ENCODE results near the gene UCN2. TPM values are rescaled to one million over a fixed set of nuclear protein-coding genes. Genes with fewer than 3 reads are reported as not detected.

Gene UCN2
- polyA plus RNA-seq, 1 experiment = 4.5 TPM

DNA sequence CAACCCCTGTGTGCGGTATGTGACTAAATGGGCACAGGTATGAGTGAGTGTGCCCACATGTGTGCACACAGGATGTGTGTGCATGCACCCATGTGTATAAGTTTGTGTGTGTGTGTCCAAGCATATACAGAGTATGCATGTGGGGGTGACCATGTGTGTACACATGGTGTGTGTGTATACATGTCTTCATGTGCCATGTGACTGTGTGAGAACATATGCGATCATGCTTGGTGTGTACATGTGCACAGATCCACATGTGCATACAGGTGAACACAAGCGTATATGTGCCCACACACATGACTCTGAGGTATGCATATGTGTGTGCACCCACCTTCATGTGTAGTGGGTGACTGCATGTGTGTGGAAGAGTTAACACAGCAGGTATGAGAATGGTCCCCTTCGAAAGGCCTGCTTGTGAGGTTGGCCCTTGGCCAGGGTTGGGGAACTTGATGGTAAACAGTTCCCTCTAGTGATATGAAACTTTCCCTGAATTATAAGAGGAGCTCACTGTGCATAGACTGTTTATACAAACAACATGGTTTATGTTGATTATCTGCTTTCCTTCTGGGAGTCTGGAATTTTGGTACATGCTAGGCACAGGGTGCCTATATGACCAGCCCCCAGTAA, 17.3 kb downstream of the UCN2 start:
- H3K4me3 ChIP-seq (ENCODE audit: low read depth, low read length) = no peak overlapping the region
- POLR2A ChIA-PET = interaction anchor here (0.6 kb wide), 1 partner anchor 83 kb away, joined by 4 read pairs; no protein-coding TSS in a partner anchor
- peaks cover 27% of the 10 kb centered on the region for H3K36me3 ChIP-seq (ENCODE audit: control insufficient read depth, insufficient read depth, low read length)
- CTCF ChIA-PET = no interaction called here
- TF ChIP-seq, protein P1, sequence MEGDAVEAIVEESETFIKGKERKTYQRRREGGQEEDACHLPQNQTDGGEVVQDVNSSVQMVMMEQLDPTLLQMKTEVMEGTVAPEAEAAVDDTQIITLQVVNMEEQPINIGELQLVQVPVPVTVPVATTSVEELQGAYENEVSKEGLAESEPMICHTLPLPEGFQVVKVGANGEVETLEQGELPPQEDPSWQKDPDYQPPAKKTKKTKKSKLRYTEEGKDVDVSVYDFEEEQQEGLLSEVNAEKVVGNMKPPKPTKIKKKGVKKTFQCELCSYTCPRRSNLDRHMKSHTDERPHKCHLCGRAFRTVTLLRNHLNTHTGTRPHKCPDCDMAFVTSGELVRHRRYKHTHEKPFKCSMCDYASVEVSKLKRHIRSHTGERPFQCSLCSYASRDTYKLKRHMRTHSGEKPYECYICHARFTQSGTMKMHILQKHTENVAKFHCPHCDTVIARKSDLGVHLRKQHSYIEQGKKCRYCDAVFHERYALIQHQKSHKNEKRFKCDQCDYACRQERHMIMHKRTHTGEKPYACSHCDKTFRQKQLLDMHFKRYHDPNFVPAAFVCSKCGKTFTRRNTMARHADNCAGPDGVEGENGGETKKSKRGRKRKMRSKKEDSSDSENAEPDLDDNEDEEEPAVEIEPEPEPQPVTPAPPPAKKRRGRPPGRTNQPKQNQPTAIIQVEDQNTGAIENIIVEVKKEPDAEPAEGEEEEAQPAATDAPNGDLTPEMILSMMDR (IDR thresholded peaks at IDR 0.05; ENCODE audit: insufficient read depth, low read depth, low read length) = no peak
- H3K27me3 ChIP-seq (ENCODE audit: control insufficient read depth, insufficient read depth, low read length) = no peaks in the 10 kb centered on the region
- no peak for DNase-seq (ENCODE audit: low read depth)

DNA sequence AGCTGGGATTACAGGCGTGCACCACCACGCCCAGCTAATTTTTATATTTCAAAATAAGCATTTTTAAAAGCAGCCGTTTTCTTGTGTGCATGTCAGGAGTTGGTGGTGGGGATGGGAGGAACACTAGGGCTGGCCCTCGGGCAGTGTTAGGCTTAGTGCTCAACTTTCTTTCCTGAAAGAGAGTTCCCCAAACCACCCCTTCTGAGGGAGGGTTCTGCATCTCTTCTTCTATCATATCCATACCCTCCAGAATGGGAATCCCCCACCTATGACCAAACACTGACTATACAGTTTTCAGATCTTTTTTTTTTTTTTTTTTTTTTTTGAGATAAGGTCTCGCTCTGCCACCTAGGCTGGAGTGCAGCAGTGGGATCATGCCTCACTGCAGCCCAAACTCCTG, 19.4 kb downstream of the UCN2 start:
- DNase-seq (ENCODE audit: low read depth) = no peak
- H3K4me3 ChIP-seq (ENCODE audit: low read depth, low read length) = no peak overlapping the region
- no peaks in the 10 kb centered on the region for H3K27me3 ChIP-seq (ENCODE audit: control insufficient read depth, insufficient read depth, low read length)
- ChIA-PET CTCF (interaction anchor here (0.8 kb wide), 1 partner anchor 12 kb away, joined by 3 read pairs; no protein-coding TSS in a partner anchor), POLR2A (no interaction called here)
- H3K36me3 ChIP-seq (ENCODE audit: control insufficient read depth, insufficient read depth, low read length) = peaks cover 28% of the 10 kb centered on the region
- TF ChIP-seq, protein P1 (IDR thresholded peaks at IDR 0.05; ENCODE audit: insufficient read depth, low read depth, low read length) = no peak

DNA sequence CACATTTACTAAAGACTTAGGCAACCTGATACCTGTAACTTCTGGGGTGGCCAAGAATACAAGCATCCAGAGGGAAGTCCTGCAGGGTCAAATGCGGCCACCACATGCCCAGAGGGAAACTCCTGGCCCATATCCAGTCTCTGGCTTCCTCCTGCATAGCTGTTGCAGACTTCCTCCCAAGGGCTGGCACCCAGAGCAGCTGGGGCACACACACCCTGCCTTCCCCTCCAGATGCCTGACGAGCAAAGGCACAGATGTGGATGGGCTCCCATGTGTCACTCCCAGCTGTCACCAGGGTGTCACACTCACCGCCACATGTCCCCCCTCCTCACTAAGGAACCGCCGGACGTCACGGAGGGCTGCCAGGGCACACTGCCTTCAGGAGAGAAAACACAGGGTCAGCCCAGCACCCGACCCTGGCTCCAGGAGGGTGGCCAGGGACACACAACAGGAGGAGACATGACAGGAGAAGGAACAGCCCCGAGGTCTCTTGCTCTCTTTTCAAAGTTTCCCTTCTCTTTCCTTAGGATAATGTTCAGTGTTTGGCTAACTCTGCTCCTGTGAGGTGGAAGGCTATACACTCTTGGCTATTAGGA, 20.2 kb downstream of the UCN2 start:
- CTCF ChIA-PET = interaction anchor here (0.8 kb wide), 1 partner anchor 70 kb away, joined by 3 read pairs; no protein-coding TSS in a partner anchor

DNA sequence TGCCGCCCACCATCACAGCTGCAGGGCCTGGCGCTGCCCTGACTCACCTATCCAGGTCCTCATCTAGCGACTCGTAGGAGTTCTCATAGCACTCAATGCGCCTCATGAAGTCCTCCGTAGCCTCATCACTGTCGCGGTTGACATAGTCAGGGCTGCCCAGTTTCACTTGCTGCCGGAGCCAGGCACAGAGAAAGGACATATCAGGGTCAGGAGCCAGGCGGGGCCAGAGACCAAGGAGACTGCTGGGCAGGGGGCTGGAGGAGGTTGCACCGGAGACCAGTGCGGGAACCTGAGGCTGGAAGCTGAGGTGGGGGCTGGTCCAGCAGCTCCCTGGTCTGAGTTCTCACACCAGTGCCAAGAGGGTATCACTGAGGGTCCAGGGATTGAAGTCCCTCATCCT, 25.1 kb downstream of the UCN2 start:
- Histone ChIP-seq H3K4me3 (ENCODE audit: low read depth, low read length) (no peak overlapping the region), H3K36me3 (ENCODE audit: control insufficient read depth, insufficient read depth, low read length) (peaks cover 42% of the 10 kb centered on the region), H3K27me3 (ENCODE audit: control insufficient read depth, insufficient read depth, low read length) (no peaks in the 10 kb centered on the region)
- TF ChIP-seq, protein P1 (IDR thresholded peaks at IDR 0.05; ENCODE audit: insufficient read depth, low read depth, low read length) = no peak
- CTCF ChIA-PET = interaction anchor here (0.9 to 3.0 kb wide), 3 partner anchors 10 to 20 kb away, joined by 3 to 13 read pairs (median 4); no protein-coding TSS in a partner anchor
- no peak for DNase-seq (ENCODE audit: low read depth)
- POLR2A ChIA-PET = no interaction called here

More for the DNA sequence above, 20.2 kb downstream of the UCN2 start:
- Histone ChIP-seq H3K4me3 (ENCODE audit: low read depth, low read length) (no peak overlapping the region), H3K27me3 (ENCODE audit: control insufficient read depth, insufficient read depth, low read length) (no peaks in the 10 kb centered on the region), H3K36me3 (ENCODE audit: control insufficient read depth, insufficient read depth, low read length) (peaks cover 31% of the 10 kb centered on the region)
- TF ChIP-seq, protein P1 (IDR thresholded peaks at IDR 0.05; ENCODE audit: insufficient read depth, low read depth, low read length) = no peak
- POLR2A ChIA-PET = no interaction called here
- DNase-seq (ENCODE audit: low read depth) = no peak

DNA sequence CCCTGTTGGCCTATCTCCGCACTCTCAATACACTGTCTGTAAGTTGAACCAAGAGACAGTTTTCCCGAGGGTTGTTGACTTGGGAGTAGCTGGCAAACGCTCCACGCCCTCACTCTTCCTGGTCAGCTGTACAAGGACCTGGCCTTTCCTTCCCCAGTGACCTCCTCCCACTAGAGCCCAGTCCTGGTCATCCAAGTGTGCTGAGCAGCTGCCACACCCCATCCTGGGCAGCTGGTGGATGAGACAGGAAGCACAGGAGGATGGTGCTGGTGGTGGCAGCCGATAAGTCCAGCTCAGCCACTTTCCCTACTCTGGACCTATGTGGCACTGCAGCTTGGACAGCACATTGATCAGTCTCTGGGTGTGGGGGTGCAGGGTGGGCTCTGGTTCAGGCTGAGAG, 26.8 kb downstream of the UCN2 start:
- Histone ChIP-seq H3K4me3 (ENCODE audit: low read depth, low read length) (no peak overlapping the region), H3K36me3 (ENCODE audit: control insufficient read depth, insufficient read depth, low read length) (peaks cover 39% of the 10 kb centered on the region), H3K27me3 (ENCODE audit: control insufficient read depth, insufficient read depth, low read length) (no peaks in the 10 kb centered on the region)
- no peak for DNase-seq (ENCODE audit: low read depth)
- CTCF ChIA-PET = interaction anchor here (1.1 to 1.8 kb wide), 3 partner anchors 12 to 101 kb away, joined by 3 to 7 read pairs (median 3); no protein-coding TSS in a partner anchor
- TF ChIP-seq, protein P1 (IDR thresholded peaks at IDR 0.05; ENCODE audit: insufficient read depth, low read depth, low read length) = no peak
- POLR2A ChIA-PET = interaction anchor here (0.6 kb wide), 1 partner anchor 9 kb away, joined by 11 read pairs; no protein-coding TSS in a partner anchor

Measured in BJ (cell line).